Keratinocyte (primary cell): ENCODE results near the gene RNF39. TPM values are rescaled to one million over a fixed set of nuclear protein-coding genes. Genes with fewer than 3 reads are reported as not detected.

Experiments used
- DNase-seq: peaks from one replicate; pipeline ENCODE4 v3.0.0-alpha.2; 2011; ENCODE audit warnings: low read depth, missing footprints, low spot score
- FAIRE-seq: peaks from 2 replicates; lab custom pipeline; 2011; peaks lifted over from hg19 to GRCh38; lab: Jason Lieb, UNC
- H2AFZ ChIP-seq: 2 replicates; pipeline ENCODE4 v1.6.0; 2012; ENCODE audit warnings: low read length, control low read depth, inconsistent platforms; ENCODE audit not compliant: control insufficient read depth
- H3K27ac ChIP-seq: 2 replicates; pipeline ENCODE4 v1.5.1; 2011; ENCODE audit warnings: low read length; ENCODE audit not compliant: control insufficient read depth, insufficient read depth
- H3K27me3 ChIP-seq: 3 replicates; pipeline ENCODE4 v1.6.0; 2011; ENCODE audit warnings: low read length; ENCODE audit not compliant: control insufficient read depth, insufficient read depth; ENCODE audit errors: extremely low read depth
- H3K36me3 ChIP-seq, 2 experiments: 2 replicates in 1 of 2; 3 replicates in 1 of 2; pipeline ENCODE4 v1.5.1; 2011; ENCODE audit warnings: low read length in 2 of 2, mild to moderate bottlenecking in 1 of 2; ENCODE audit not compliant: control insufficient read depth in 2 of 2, insufficient read depth in 2 of 2; ENCODE audit errors: extremely low read depth in 1 of 2
- H3K4me1 ChIP-seq: 3 replicates; pipeline ENCODE4 v1.5.1; 2011; ENCODE audit warnings: low read length; ENCODE audit not compliant: control insufficient read depth, insufficient read depth; ENCODE audit errors: extremely low read depth
- H3K4me2 ChIP-seq: 3 replicates; pipeline ENCODE4 v1.6.0; 2011; ENCODE audit warnings: low read depth, low read length; ENCODE audit not compliant: control insufficient read depth, insufficient read depth; ENCODE audit errors: extremely low read depth
- H3K4me3 ChIP-seq, 3 experiments: fragments of 200-600 bp in 1 of 3; sonication (generic) in 1 of 3; 2 replicates in 2 of 3; 3 replicates in 1 of 3; pipeline ENCODE4 v1.5.1; 2011 to 2016; ENCODE audit warnings: low read length in 3 of 3, mild to moderate bottlenecking in 3 of 3, control low read depth in 2 of 3, inconsistent platforms in 1 of 3, low read depth in 1 of 3, mixed read lengths in 1 of 3, mixed run types in 1 of 3, moderate library complexity in 1 of 3; ENCODE audit not compliant: control insufficient read depth in 2 of 3, insufficient read depth in 2 of 3; ENCODE audit errors: extremely low read depth in 1 of 3
- H3K79me2 ChIP-seq: 2 replicates; pipeline ENCODE4 v1.6.0; 2012; ENCODE audit warnings: low read length; ENCODE audit not compliant: control insufficient read depth, insufficient read depth
- H3K9ac ChIP-seq: 3 replicates; pipeline ENCODE4 v1.6.0; 2011; ENCODE audit warnings: low read length; ENCODE audit not compliant: control insufficient read depth, insufficient read depth; ENCODE audit errors: extremely low read depth
- H3K9me1 ChIP-seq: 3 replicates; pipeline ENCODE4 v1.6.0; 2011; ENCODE audit warnings: low read length; ENCODE audit not compliant: control insufficient read depth, insufficient read depth; ENCODE audit errors: extremely low read depth
- H3K9me3 ChIP-seq: 2 replicates; pipeline ENCODE4 v1.5.1; 2012; ENCODE audit warnings: low read depth, low read length; ENCODE audit not compliant: control insufficient read depth
- H4K20me1 ChIP-seq: 3 replicates; pipeline ENCODE4 v1.6.0; 2011; ENCODE audit warnings: low read length; ENCODE audit not compliant: control insufficient read depth, insufficient read depth; ENCODE audit errors: extremely low read depth
- EZH2 ChIP-seq: IDR thresholded peaks from one replicate; pipeline ENCODE4 v1.6.1; 2012; ENCODE audit warnings: inconsistent platforms, mild to moderate bottlenecking, low read length, moderate library complexity
- dilution Hi-C: fragments of 300-500 bp; cut with MboI; formaldehyde crosslinking; loops from one replicate; pipeline ENCODE4 v1.7.0; 2020; ENCODE audit warnings: low sequenced_read_pairs; ENCODE audit not compliant: extremely low pct_ligation_motif_present
- polyA minus RNA-seq, 3 experiments: library from RNA; depleted of rRNA, polyadenylated mRNA; stranded (reverse); fragments of >200 nt; gene quantifications; 1 replicate in 1 of 3; 2 replicates in 1 of 3; 3 replicates in 1 of 3; pipeline ENCODE4 v1.2.3, GENCODE V29; 2011
- polyA plus RNA-seq, 5 experiments: library from polyadenylated mRNA; depleted of rRNA in 3 of 5; stranded (reverse) in 3 of 5; stranded (forward) in 1 of 5; unstranded in 1 of 5; fragments of >200 nt; gene quantifications; 1 replicate in 1 of 5; 2 replicates in 3 of 5; 3 replicates in 1 of 5; pipeline versions ENCODE4 v1.2.1 to v1.2.3, GENCODE V29; 2011 to 2012; ENCODE audit warnings: missing spikeins in 2 of 5, low read depth in 1 of 5, low replicate concordance in 1 of 5
- TF ChIP-seq, protein P1 (sequence below), 3 experiments: IDR thresholded peaks in 1 of 3; conservative IDR thresholded peaks in 1 of 3; optimal IDR thresholded peaks in 1 of 3; 2 replicates in 2 of 3; 3 replicates in 1 of 3; pipeline versions ENCODE3 to v1.5.1; 2011; ENCODE audit warnings: low read length in 3 of 3, mild to moderate bottlenecking in 3 of 3, moderate library complexity in 2 of 3, control low read depth in 1 of 3, inconsistent platforms in 1 of 3; ENCODE audit not compliant: insufficient read depth in 2 of 3; ENCODE audit errors: extremely low read depth in 1 of 3

RNF39 gene
- polyA plus RNA-seq (2.8 to 4.4 TPM (median 4.2 TPM) in 3 replicates), polyA minus RNA-seq (0.93 to 2.5 TPM (median 1.8 TPM) in 3 replicates)
- polyA plus RNA-seq (2011; ENCODE audit: low read depth), result 18.5 TPM
- 2.7 and 3.5 TPM in 2 replicates for polyA plus RNA-seq (2011; cell fraction: cytosol; rRNA removed)
- 5.8 and 5.9 TPM in 2 replicates for polyA plus RNA-seq (2011; cell fraction: nucleus; rRNA removed)
- polyA plus RNA-seq (2012; ENCODE audit: low replicate concordance), result 2.6 and 132 TPM in 2 replicates
- 4.2 TPM for polyA minus RNA-seq (2011; cell fraction: cytosol; rRNA and poly(A)+ RNA removed)
- 1.8 and 3.2 TPM in 2 replicates for polyA minus RNA-seq (2011; cell fraction: nucleus; rRNA and poly(A)+ RNA removed)

GRCh38 chr6:30075094-30075789 lies at the start of gene RNF39:
TSS of gene RNF39 (minus strand) at chr6:30075769. CDS start at chr6:30075585, 184 bp downstream.
- peak within 1 kb of the TSS; percentile 95 for H3K4me2 ChIP-seq
- H3K9me1 ChIP-seq, result no peaks in the 10 kb centered on the region
- dilution Hi-C loops, result loop anchor here (10.0 kb wide), 1 partner anchor 60 kb away; the partner anchor contains the start of gene TRIM40
- peaks cover 4% of the 10 kb centered on the region for H3K27me3 ChIP-seq
- no peaks in the 10 kb centered on the region for H4K20me1 ChIP-seq
- TF ChIP-seq, protein P1, sequence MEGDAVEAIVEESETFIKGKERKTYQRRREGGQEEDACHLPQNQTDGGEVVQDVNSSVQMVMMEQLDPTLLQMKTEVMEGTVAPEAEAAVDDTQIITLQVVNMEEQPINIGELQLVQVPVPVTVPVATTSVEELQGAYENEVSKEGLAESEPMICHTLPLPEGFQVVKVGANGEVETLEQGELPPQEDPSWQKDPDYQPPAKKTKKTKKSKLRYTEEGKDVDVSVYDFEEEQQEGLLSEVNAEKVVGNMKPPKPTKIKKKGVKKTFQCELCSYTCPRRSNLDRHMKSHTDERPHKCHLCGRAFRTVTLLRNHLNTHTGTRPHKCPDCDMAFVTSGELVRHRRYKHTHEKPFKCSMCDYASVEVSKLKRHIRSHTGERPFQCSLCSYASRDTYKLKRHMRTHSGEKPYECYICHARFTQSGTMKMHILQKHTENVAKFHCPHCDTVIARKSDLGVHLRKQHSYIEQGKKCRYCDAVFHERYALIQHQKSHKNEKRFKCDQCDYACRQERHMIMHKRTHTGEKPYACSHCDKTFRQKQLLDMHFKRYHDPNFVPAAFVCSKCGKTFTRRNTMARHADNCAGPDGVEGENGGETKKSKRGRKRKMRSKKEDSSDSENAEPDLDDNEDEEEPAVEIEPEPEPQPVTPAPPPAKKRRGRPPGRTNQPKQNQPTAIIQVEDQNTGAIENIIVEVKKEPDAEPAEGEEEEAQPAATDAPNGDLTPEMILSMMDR (optimal IDR thresholded peaks at IDR 0.05 in 1 of 3, IDR thresholded peaks at IDR 0.05 in 1 of 3, conservative IDR thresholded peaks at IDR 0.05 in 1 of 3; ENCODE audit: extremely low read depth in 1 of 3, insufficient read depth in 2 of 3, low read length in 3 of 3), result no peak
- DNase-seq (no peak), FAIRE-seq (no peak)
- peak within 1 kb of the TSS; percentile 63 for H2AFZ ChIP-seq
- peaks cover 15% of the 10 kb centered on the region for H3K4me1 ChIP-seq
- peaks cover 4 to 5% of the 10 kb centered on the region in 2 experiments for H3K36me3 ChIP-seq
- H3K9ac ChIP-seq, result peak within 1 kb of the TSS; percentile 74
- H3K79me2 ChIP-seq, result no peaks in the 10 kb centered on the region
- peak within 1 kb of the TSS; percentile 59 to 90 (median 77) for H3K4me3 ChIP-seq
- no peaks in the 10 kb centered on the region for H3K9me3 ChIP-seq
- H3K27ac ChIP-seq, result peak within 1 kb of the TSS; percentile 63

DNA sequence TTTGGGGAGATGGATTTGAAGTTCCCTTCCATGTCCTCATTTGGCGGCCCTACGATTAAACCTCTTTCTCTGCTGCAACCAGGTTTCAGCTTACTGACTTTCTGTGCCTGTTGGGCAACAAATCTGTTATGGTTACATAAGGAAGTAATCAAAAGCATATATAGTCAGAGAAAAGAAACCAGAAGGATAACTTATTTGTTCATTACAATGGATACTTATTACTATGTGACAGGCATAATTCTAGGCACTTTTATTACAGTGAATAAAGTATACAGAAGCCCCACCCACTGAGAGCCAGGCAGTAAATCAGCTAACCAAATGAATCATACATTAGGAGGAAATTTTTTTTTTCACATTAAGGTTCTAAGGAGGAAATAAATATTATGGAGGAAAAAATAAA lies 46.9 kb upstream of the RNF39 start:
- FAIRE-seq (no peak), DNase-seq (no peak)
- Histone ChIP-seq H3K4me3 (no peak overlapping the region), H4K20me1 (no peaks in the 10 kb centered on the region), H2AFZ (no peak overlapping the region), H3K4me1 (no peaks in the 10 kb centered on the region), H3K4me2 (no peak overlapping the region), H3K36me3 (no peaks in the 10 kb centered on the region), H3K9me3 (no peaks in the 10 kb centered on the region), H3K79me2 (no peaks in the 10 kb centered on the region), H3K9ac (no peak overlapping the region), H3K27ac (no peak overlapping the region), H3K27me3 (peaks cover 15% of the 10 kb centered on the region), H3K9me1 (no peaks in the 10 kb centered on the region)
- TF ChIP-seq, protein P1 (optimal IDR thresholded peaks at IDR 0.05 in 1 of 3, IDR thresholded peaks at IDR 0.05 in 1 of 3, conservative IDR thresholded peaks at IDR 0.05 in 1 of 3; ENCODE audit: extremely low read depth in 1 of 3, insufficient read depth in 2 of 3, low read length in 3 of 3), result no peak
- TF ChIP-seq EZH2, result no peak
- dilution Hi-C loops, result no loop called here
